Stimulated activated naive CD8-positive, alpha-beta T cell treated with anti-CD3 and anti-CD28 coated beads, Interleukin-15, Interleukin-2, amounts not matched to agents 100 ng/mL and 50 ng/mL, for 24 hours (primary cell): ENCODE data around the gene SEPTIN14.
"Not testable (repeated sequence)": the region's sequence is repeated elsewhere in the genome, so short reads cannot be mapped to it uniquely, and the experiment has no call there.

Source experiments
- H3K27ac Mint-ChIP-seq: one replicate; pipeline ENCODE4 v1.8.0; 2021; ENCODE audit warnings: mild to moderate bottlenecking, mixed read lengths
- H3K27me3 Mint-ChIP-seq: one replicate; pipeline ENCODE4 v1.8.0; 2021; ENCODE audit warnings: mixed read lengths
- H3K36me3 Mint-ChIP-seq: one replicate; pipeline ENCODE4 v1.8.0; 2021; ENCODE audit warnings: low read depth, mixed read lengths
- H3K4me1 Mint-ChIP-seq: one replicate; pipeline ENCODE4 v1.8.0; 2021; ENCODE audit warnings: low read depth, mixed read lengths
- H3K4me3 Mint-ChIP-seq: one replicate; pipeline ENCODE4 v1.8.0; 2021; ENCODE audit warnings: mild to moderate bottlenecking, mixed read lengths
- H3K9me3 Mint-ChIP-seq: one replicate; pipeline ENCODE4 v1.8.0; 2021; ENCODE audit warnings: mixed read lengths

The SEPTIN14 gene

DNA sequence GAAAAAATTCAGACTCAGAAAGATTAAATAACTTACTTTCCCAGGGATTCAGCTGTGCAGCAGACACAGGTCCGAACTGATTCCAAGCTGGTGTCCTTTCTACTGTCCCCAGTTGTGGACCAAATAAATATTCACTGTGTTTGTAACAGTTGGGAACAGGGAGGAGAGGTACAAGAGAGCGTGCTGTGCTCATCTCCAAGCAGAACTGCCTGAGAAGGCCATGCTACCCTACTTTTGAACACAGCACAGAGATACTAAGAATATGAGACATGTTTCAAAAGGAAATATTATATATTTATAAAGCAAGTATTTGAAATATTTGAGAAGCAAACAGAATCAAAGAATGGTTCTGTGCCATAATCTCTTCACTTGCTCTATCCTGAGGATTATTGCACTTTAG is at the start of gene SEPTIN14:
Gene SEPTIN14 (minus strand): TSS at position 101 of the 400 bp plus-strand sequence. CDS start 756 bp downstream, outside the sequence.
- H3K36me3 Mint-ChIP-seq, H3K27me3 Mint-ChIP-seq, H3K27ac Mint-ChIP-seq, H3K4me1 Mint-ChIP-seq, H3K4me3 Mint-ChIP-seq, H3K9me3 Mint-ChIP-seq: not testable (repeated sequence)

DNA sequence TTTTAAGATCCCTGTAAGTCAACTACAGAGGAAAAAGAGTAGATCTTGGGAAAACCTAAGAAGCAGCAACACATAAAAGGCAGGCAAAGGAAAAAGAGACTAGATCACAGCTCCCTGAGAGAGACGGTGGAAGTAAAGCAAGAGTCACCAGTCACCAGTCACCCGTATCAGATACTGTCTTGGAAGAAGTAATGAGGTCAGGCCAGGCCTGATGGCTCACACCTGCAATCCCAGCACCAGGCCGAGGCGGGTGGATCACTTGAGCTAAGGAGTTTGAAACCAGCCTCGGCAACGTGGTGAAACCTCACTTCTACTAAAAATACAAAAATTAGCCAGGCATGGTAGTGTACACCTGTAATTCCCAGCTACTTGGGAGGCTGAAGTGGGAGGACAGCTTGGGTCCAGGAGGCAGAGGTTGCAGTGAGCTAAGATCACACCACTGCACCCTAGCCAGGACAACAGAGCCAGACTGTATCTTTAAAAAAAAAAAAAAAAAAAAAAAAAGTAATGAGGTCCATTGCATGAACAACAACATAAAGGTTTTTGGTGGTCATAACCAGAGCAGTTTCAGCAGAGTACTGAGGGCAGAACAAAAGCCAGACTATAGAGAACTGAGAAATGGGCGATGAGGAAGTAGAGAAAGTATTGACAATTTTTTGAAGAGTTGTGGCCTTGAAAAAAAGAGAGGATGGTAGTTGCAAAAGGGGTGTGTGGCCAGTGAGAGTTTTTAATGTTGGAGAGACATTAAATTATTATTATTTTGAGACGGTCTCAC is 41.6 kb upstream of the SEPTIN14 start:
- Mint-ChIP-seq H3K4me3 (no peak overlapping the region), H3K4me1 (no peaks in the 10 kb centered on the region), H3K27ac (no peak overlapping the region), H3K27me3 (no peaks in the 10 kb centered on the region), H3K9me3 (peaks cover 4% of the 10 kb centered on the region), H3K36me3 (peaks cover 16% of the 10 kb centered on the region)

DNA sequence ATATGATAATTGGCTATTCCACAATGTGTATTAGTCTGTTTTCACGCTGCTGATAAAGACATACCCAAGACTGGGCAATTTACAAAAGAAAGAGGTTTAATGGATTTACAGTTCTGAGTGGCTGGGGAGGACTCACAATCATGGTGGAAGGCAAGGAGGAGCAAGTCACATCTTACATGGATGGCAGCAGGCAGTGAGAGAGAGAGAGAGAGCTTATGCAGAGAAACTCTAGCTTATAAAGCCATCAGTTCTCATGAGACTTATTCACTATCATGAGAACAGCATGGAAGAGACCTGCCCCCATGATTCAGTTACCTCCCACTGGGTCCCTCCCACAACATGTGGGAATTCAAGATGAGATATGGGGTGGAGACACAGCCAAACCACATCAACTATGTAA is 38.5 kb upstream of the SEPTIN14 start:
- H3K27ac Mint-ChIP-seq, H3K4me1 Mint-ChIP-seq, H3K4me3 Mint-ChIP-seq, H3K9me3 Mint-ChIP-seq, H3K27me3 Mint-ChIP-seq, H3K36me3 Mint-ChIP-seq: not testable (repeated sequence)

DNA sequence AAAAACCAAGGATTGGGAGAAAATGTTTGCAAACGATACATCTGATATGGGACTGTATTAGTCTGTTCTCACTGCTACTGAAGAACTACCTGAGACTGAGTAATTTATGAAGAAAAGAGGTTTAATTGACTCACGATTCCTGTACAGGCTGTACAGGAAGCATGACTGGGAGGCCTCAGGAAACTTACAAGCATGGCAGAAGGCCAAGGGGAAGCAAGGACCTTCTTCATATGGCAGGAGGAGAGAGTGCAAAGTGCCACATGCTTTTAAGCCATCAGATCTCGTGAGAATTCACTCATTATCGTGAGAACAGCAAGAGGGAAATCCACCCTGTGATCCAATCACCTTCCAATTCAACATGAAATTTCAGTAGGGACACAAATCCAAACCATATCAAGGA is 35.7 kb upstream of the SEPTIN14 start:
- Mint-ChIP-seq H3K36me3 (peaks cover 8% of the 10 kb centered on the region), H3K27me3 (no peaks in the 10 kb centered on the region), H3K4me3 (no peak overlapping the region), H3K27ac (no peak overlapping the region), H3K9me3 (peaks cover 7% of the 10 kb centered on the region), H3K4me1 (no peaks in the 10 kb centered on the region)

DNA sequence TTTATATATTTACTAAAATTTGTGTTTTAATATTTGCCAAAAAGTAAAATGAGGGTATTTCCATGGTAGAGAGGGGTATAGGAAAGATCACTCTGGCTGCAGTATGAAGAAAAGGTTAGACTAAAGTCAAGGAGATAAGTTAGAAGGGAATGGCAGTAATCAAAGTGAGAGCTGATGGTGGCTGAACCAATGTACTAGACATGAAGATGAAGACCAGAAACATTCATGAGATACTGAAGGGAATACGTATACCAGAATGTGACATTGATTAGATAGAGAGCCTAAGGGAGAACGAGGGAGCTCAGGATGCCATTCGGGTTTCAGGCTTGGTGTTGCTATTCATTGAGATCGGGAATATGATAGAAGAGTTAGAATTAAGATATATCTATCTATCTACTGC is 32.5 kb upstream of the SEPTIN14 start:
- no peaks in the 10 kb centered on the region for H3K4me1 Mint-ChIP-seq
- peaks cover 3% of the 10 kb centered on the region for H3K9me3 Mint-ChIP-seq
- no peak overlapping the region for H3K4me3 Mint-ChIP-seq
- H3K36me3 Mint-ChIP-seq: no peaks in the 10 kb centered on the region
- H3K27me3 Mint-ChIP-seq: no peaks in the 10 kb centered on the region
- no peak overlapping the region for H3K27ac Mint-ChIP-seq

- Mint-ChIP-seq H3K4me1 (no peaks in the 10 kb centered on the region), H3K27me3 (no peaks in the 10 kb centered on the region), H3K36me3 (no peaks in the 10 kb centered on the region), H3K27ac (no peak overlapping the region), H3K9me3 (peaks cover 3% of the 10 kb centered on the region), H3K4me3 (no peak overlapping the region)
Measured at GRCh38 chr7:55893940-55894339, 31.4 kb upstream of the SEPTIN14 start.

DNA sequence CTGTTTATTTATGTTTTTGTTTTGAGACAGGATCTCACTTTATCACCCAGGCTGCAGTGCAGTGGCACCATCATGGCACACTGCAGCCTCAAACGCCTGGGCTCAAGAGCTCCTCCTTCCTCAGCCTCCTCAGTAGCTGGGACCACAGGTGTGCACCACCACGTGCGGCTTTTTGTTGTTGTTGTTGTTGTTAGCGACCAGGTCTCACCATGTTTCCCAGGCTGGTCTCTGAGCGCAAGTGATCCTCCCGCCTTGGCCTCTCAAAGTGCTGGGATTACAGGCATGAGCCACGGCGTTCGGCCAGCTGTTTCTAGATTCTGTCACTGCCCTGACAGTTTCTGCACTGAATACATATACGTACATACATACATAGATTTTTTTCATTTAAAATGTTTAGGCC is 25.8 kb upstream of the SEPTIN14 start:
- not testable (repeated sequence) for H3K4me1 Mint-ChIP-seq, H3K27me3 Mint-ChIP-seq, H3K36me3 Mint-ChIP-seq, H3K9me3 Mint-ChIP-seq
- peak overlapping the region; percentile 84 for H3K4me3 Mint-ChIP-seq
- peak overlapping the region; percentile 80 for H3K27ac Mint-ChIP-seq

GRCh38 chr7:55887821-55888247 is 25.3 kb upstream of the SEPTIN14 start:
- Mint-ChIP-seq H3K27me3 (no peaks in the 10 kb centered on the region), H3K9me3 (no peaks in the 10 kb centered on the region), H3K4me3 (peak overlapping the region; percentile 84), H3K4me1 (peaks cover 9% of the 10 kb centered on the region), H3K36me3 (no peaks in the 10 kb centered on the region), H3K27ac (peak overlapping the region; percentile 80)

DNA sequence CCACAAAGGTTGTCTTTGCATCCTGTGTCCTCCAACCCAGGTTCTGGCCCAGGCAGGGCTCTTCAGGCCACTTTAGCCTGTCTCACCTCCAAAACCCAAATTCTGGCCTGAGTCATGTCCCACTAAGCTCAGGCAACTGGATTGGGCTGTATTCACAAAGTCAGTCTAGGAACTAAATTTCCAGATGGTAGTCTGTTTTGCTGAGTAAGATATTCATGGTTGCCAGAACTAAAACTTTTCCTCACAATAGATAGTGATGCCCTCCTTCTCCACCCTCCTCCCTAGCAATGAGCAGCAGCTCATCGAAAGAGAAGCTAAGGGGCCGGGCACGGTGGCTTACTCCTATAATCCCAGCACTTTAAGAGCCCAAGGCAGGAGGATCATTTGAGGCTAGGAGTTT is 21.8 kb upstream of the SEPTIN14 start:
- Mint-ChIP-seq H3K4me1 (peaks cover 9% of the 10 kb centered on the region), H3K36me3 (no peaks in the 10 kb centered on the region), H3K27me3 (no peaks in the 10 kb centered on the region), H3K4me3 (no peak overlapping the region), H3K9me3 (no peaks in the 10 kb centered on the region), H3K27ac (no peak overlapping the region)

DNA sequence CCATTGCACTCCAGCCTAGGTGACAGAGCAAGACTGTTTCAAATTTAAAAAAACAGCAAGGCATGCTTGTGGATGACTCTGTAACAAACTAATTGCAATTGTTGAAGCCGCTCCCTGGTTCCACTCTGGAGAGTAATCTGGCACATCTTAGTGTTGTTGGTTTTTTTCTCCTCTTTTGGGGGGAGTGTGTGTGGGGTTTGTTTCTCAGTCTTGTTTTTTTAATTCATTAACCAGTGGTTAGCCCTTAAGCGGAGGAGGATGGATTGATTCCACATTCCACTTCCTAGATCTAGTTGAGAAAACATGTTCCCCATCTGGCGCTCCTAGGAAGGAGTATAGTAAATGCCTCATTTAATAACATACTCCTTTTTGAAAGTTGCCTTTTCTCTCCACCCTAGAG is 16.1 kb upstream of the SEPTIN14 start:
- Mint-ChIP-seq H3K27me3 (no peaks in the 10 kb centered on the region), H3K27ac (no peak overlapping the region), H3K4me1 (no peaks in the 10 kb centered on the region), H3K4me3 (no peak overlapping the region), H3K36me3 (no peaks in the 10 kb centered on the region), H3K9me3 (no peaks in the 10 kb centered on the region)

DNA sequence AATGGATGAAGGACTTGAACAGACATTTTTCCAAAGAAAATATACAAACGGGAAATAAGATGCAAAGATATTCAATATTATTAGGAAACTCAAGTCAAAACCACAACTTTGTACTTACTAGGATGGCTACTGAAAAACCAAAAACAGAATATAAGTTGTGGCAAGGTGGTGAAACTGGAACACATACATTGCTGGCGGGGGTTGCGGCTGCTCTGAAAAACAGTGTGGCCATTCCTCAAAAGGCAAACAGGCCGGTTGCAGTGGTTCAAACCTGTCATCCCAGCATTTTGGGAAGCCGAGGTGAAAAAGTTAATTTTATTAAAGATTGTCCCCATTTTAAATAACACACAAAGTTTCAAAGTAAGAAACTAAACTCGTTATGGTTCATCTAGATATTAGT is 14.8 kb upstream of the SEPTIN14 start:
- Mint-ChIP-seq H3K4me3 (no peak overlapping the region), H3K27me3 (no peaks in the 10 kb centered on the region), H3K36me3 (no peaks in the 10 kb centered on the region), H3K4me1 (no peaks in the 10 kb centered on the region), H3K9me3 (no peaks in the 10 kb centered on the region), H3K27ac (no peak overlapping the region)

DNA sequence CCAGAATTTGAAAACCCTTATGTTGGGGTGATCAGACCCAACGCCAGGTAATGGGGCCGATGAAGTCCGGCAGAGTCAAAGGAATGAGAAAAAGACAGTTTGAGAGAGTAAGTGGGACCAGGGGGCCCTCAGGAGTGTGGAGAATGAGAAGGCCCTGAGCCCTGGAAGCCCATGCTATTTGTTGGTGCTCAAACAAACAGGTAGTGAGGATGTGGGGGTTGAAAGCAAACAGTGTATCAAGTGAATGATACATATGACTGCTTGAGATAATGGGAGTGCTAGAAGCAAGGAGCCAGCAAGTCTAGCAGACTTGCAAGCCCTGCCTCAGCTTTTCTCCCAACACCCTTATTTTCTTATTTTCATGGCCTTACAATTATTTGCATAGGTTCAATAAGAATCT is 11.2 kb upstream of the SEPTIN14 start:
- no peak overlapping the region for H3K27ac Mint-ChIP-seq
- no peak overlapping the region for H3K4me3 Mint-ChIP-seq
- no peaks in the 10 kb centered on the region for H3K4me1 Mint-ChIP-seq

DNA sequence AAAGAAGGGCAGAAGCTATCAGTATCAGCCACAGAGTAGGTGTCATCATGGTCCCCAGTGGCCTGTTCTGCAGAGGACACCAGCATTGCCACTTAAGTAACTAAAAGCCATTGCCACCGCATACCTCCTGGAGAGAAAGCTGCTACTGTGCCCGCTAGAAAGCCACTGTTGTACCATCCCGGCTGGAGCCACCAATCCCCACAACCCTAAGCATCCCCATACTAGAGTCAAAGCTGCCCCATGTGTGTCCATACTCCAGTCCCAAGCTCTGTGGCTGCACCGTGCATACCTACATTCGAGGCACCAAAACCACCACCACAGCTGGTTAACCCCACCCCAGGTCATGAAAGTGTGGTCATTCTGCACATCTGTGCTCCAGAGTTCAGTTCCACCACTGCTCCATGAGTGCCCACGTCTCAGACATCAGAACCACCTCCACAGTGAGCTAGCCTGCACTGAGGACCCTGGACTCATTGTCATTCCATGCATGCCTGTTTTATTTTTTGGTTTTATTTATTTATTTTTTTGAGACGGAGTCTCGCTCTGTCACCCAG is 9.5 kb upstream of the SEPTIN14 start:
- Mint-ChIP-seq H3K4me3 (no peak overlapping the region), H3K4me1 (no peaks in the 10 kb centered on the region), H3K27ac (no peak overlapping the region), H3K36me3 (no peaks in the 10 kb centered on the region), H3K27me3 (peaks cover 8% of the 10 kb centered on the region), H3K9me3 (no peaks in the 10 kb centered on the region)

More for the DNA sequence above, 11.2 kb upstream of the SEPTIN14 start:
- H3K9me3 Mint-ChIP-seq: no peaks in the 10 kb centered on the region
- peaks cover 3% of the 10 kb centered on the region for H3K27me3 Mint-ChIP-seq
- no peaks in the 10 kb centered on the region for H3K36me3 Mint-ChIP-seq

GRCh38 chr7:55868989-55869388 is 6.4 kb upstream of the SEPTIN14 start:
- not testable (repeated sequence) for H3K9me3 Mint-ChIP-seq, H3K27me3 Mint-ChIP-seq, H3K27ac Mint-ChIP-seq, H3K36me3 Mint-ChIP-seq, H3K4me1 Mint-ChIP-seq, H3K4me3 Mint-ChIP-seq

DNA sequence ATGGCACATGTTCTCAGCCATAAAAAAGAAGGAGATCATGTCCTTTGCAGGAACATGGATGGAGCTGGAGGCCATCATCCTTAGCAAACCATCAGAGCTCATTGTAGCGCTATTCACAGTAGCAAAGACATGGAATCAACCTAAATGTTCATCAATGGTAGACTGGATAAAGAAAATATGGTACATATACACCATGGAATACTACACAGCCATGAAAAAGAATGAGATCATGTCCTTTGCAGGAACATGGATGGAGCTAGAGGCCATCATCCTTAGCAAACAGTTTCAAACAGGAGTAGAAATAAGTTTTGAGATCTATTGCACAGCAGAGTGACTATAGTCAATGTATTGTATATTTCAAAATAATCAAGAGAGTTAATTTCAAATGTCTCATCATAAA is 17.4 kb downstream of the SEPTIN14 start:
- not testable (repeated sequence) for H3K27ac Mint-ChIP-seq, H3K36me3 Mint-ChIP-seq, H3K27me3 Mint-ChIP-seq, H3K9me3 Mint-ChIP-seq, H3K4me3 Mint-ChIP-seq, H3K4me1 Mint-ChIP-seq

- H3K4me3 Mint-ChIP-seq: no peak overlapping the region
- H3K36me3 Mint-ChIP-seq: no peaks in the 10 kb centered on the region
- no peaks in the 10 kb centered on the region for H3K9me3 Mint-ChIP-seq
- no peak overlapping the region for H3K27ac Mint-ChIP-seq
- no peaks in the 10 kb centered on the region for H3K4me1 Mint-ChIP-seq
- no peaks in the 10 kb centered on the region for H3K27me3 Mint-ChIP-seq
Measured at GRCh38 chr7:55838595-55838994, 24.0 kb downstream of the SEPTIN14 start.
